ENCODE results near the gene ELFN1.

The ELFN1 gene

DNA sequence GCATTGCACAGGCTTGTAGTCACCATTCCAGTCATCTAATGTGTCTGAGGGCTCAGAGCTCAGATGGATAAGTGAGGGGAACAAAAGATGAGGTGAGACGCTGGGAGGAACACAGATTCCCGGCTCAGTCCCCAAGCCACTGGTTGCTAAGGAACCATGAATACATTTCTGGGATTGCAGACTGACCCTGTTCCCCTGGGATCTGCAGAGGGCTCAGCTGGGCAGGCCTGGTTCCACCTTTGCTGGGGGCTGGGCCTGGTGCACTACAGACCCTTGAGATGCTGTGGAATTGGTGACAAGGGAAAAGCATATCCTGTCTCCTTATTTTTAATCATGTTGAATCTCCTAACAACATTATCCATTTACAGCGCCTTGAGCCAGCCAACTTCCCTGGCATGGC, 19.2 kb downstream of the ELFN1 start:
- no peaks in the 10 kb centered on the region for H3K9me3 ChIP-seq (ENCODE audit: control insufficient read depth, low read length)
- H3K9ac ChIP-seq: no peak overlapping the region
- TF ChIP-seq, protein P1, sequence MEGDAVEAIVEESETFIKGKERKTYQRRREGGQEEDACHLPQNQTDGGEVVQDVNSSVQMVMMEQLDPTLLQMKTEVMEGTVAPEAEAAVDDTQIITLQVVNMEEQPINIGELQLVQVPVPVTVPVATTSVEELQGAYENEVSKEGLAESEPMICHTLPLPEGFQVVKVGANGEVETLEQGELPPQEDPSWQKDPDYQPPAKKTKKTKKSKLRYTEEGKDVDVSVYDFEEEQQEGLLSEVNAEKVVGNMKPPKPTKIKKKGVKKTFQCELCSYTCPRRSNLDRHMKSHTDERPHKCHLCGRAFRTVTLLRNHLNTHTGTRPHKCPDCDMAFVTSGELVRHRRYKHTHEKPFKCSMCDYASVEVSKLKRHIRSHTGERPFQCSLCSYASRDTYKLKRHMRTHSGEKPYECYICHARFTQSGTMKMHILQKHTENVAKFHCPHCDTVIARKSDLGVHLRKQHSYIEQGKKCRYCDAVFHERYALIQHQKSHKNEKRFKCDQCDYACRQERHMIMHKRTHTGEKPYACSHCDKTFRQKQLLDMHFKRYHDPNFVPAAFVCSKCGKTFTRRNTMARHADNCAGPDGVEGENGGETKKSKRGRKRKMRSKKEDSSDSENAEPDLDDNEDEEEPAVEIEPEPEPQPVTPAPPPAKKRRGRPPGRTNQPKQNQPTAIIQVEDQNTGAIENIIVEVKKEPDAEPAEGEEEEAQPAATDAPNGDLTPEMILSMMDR (IDR thresholded peaks at IDR 0.05): no peak

DNA sequence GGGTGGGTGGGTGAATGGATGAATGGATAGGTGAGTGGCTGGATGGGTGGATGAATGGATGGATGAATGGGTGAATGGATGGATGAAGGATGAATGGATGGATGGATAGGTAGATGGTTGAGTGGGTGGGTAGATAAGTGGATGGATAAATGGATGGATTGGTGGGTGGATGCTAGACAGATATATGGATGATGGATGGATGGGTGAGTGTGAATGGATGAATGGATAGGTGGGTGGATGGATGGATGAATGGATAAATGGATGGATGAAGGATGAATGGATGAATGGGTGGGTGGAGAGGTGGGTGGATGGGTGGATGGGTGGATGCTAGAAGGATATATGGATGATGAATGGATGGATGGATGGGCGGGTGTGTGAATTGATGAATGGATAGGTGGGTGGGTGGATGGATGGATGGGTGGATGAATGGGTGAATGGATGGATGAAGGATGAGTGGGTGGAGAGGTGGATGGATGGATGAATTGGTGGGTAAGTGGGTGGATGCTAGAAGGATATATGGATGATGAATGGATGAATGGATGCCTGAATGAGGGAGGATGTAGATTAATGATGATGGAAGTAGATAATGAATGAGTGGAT, 20.4 kb downstream of the ELFN1 start:
- Histone ChIP-seq H2AFZ (no peak overlapping the region), H3K4me1 (no peaks in the 10 kb centered on the region), H3K79me2 (no peaks in the 10 kb centered on the region), H3K27ac (no peak overlapping the region), H3K4me2 (ENCODE audit: low read length) (no peak overlapping the region), H3K9me3 (ENCODE audit: control insufficient read depth, low read length) (no peaks in the 10 kb centered on the region), H3K27me3 (ENCODE audit: control insufficient read depth, insufficient read depth, low read length) (no peaks in the 10 kb centered on the region), H3K36me3 (ENCODE audit: control insufficient read depth, insufficient read depth, low read length) (no peaks in the 10 kb centered on the region), H3K4me3 (ENCODE audit: low read depth, low read length) (no peak overlapping the region), H3K9ac (no peak overlapping the region)
- TF ChIP-seq, protein P1 (IDR thresholded peaks at IDR 0.05): no peak

More for the DNA sequence above, 19.2 kb downstream of the ELFN1 start:
- H2AFZ ChIP-seq: no peak overlapping the region
- H3K79me2 ChIP-seq: no peaks in the 10 kb centered on the region
- H3K4me3 ChIP-seq (ENCODE audit: low read depth, low read length): no peak overlapping the region
- no peaks in the 10 kb centered on the region for H3K4me1 ChIP-seq
- no peaks in the 10 kb centered on the region for H3K36me3 ChIP-seq (ENCODE audit: control insufficient read depth, insufficient read depth, low read length)
- H3K4me2 ChIP-seq (ENCODE audit: low read length): no peak overlapping the region
- H3K27ac ChIP-seq: no peak overlapping the region
- no peaks in the 10 kb centered on the region for H3K27me3 ChIP-seq (ENCODE audit: control insufficient read depth, insufficient read depth, low read length)

- Histone ChIP-seq H3K4me2 (ENCODE audit: low read length) (no peak overlapping the region), H3K27ac (no peak overlapping the region), H3K9me3 (ENCODE audit: control insufficient read depth, low read length) (no peaks in the 10 kb centered on the region), H3K79me2 (no peaks in the 10 kb centered on the region), H3K27me3 (ENCODE audit: control insufficient read depth, insufficient read depth, low read length) (no peaks in the 10 kb centered on the region), H3K9ac (no peak overlapping the region), H3K4me3 (ENCODE audit: low read depth, low read length) (no peak overlapping the region), H3K36me3 (ENCODE audit: control insufficient read depth, insufficient read depth, low read length) (no peaks in the 10 kb centered on the region), H2AFZ (no peak overlapping the region), H3K4me1 (no peaks in the 10 kb centered on the region)
- TF ChIP-seq, protein P1 (IDR thresholded peaks at IDR 0.05): no peak
Observed at GRCh38 chr7:1691096-1691495, 21.0 kb downstream of the ELFN1 start.

GRCh38 chr7:1691601-1692514, 21.8 kb downstream of the ELFN1 start:
- no peak overlapping the region for H2AFZ ChIP-seq
- no peak overlapping the region for H3K4me3 ChIP-seq (ENCODE audit: low read depth, low read length)
- H3K27ac ChIP-seq: no peak overlapping the region
- TF ChIP-seq, protein P1 (IDR thresholded peaks at IDR 0.05): no peak
- H3K36me3 ChIP-seq (ENCODE audit: control insufficient read depth, insufficient read depth, low read length): no peaks in the 10 kb centered on the region
- no peaks in the 10 kb centered on the region for H3K9me3 ChIP-seq (ENCODE audit: control insufficient read depth, low read length)
- no peak overlapping the region for H3K4me2 ChIP-seq (ENCODE audit: low read length)
- H3K4me1 ChIP-seq: no peaks in the 10 kb centered on the region
- H3K9ac ChIP-seq: no peak overlapping the region
- no peaks in the 10 kb centered on the region for H3K27me3 ChIP-seq (ENCODE audit: control insufficient read depth, insufficient read depth, low read length)
- H3K79me2 ChIP-seq: no peaks in the 10 kb centered on the region
